RWPE2 (cell line): ENCODE measurements around the gene TRPC3.

ENCODE experiments used
- ATAC-seq: fragments of 200-7000 bp; cut with Tn5 transposase; 3 replicates; pipeline ENCODE4 v1.9.1; 2021; ENCODE audit warnings: low read depth
- DNase-seq: peaks from one replicate; pipeline ENCODE4 v3.0.0-alpha.2; 2020; ENCODE audit warnings: low spot score
- H3K27ac ChIP-seq: fragments of 450-650 bp; 2 replicates; pipeline ENCODE4 v1.5.1; 2017; ENCODE audit warnings: mild to moderate bottlenecking; ENCODE audit not compliant: poor library complexity, severe bottlenecking
- H3K27me3 ChIP-seq: fragments of 250-450 bp; sonication (Bioruptor Pico); 2 replicates; pipeline ENCODE4 v1.5.1; 2021; ENCODE audit warnings: mild to moderate bottlenecking, moderate library complexity; ENCODE audit not compliant: insufficient read depth, poor library complexity, severe bottlenecking
- H3K36me3 ChIP-seq: fragments of 250-450 bp; sonication (Bioruptor Pico); 2 replicates; pipeline ENCODE4 v1.5.1; 2020; ENCODE audit warnings: low read depth, mild to moderate bottlenecking, moderate library complexity
- H3K4me1 ChIP-seq: fragments of 250-450 bp; sonication (Bioruptor Pico); 2 replicates; pipeline ENCODE4 v1.5.1; 2021; ENCODE audit warnings: mild to moderate bottlenecking, moderate library complexity; ENCODE audit not compliant: insufficient read depth, poor library complexity, severe bottlenecking
- H3K4me3 ChIP-seq: fragments of 250-450 bp; sonication (Bioruptor Pico); 2 replicates; pipeline ENCODE4 v1.5.1; 2021; ENCODE audit warnings: mild to moderate bottlenecking, moderate library complexity; ENCODE audit not compliant: severe bottlenecking
- H3K9me3 ChIP-seq: fragments of 250-450 bp; sonication (Bioruptor Pico); 2 replicates; pipeline ENCODE4 v1.5.1; 2021; ENCODE audit warnings: mild to moderate bottlenecking, moderate library complexity; ENCODE audit not compliant: severe bottlenecking
- CTCF ChIP-seq: fragments of 450-650 bp; IDR thresholded peaks from one replicate; pipeline ENCODE4 v1.5.1; 2017; ENCODE audit warnings: mild to moderate bottlenecking, moderate library complexity; ENCODE audit not compliant: poor library complexity, severe bottlenecking

The TRPC3 gene

DNA sequence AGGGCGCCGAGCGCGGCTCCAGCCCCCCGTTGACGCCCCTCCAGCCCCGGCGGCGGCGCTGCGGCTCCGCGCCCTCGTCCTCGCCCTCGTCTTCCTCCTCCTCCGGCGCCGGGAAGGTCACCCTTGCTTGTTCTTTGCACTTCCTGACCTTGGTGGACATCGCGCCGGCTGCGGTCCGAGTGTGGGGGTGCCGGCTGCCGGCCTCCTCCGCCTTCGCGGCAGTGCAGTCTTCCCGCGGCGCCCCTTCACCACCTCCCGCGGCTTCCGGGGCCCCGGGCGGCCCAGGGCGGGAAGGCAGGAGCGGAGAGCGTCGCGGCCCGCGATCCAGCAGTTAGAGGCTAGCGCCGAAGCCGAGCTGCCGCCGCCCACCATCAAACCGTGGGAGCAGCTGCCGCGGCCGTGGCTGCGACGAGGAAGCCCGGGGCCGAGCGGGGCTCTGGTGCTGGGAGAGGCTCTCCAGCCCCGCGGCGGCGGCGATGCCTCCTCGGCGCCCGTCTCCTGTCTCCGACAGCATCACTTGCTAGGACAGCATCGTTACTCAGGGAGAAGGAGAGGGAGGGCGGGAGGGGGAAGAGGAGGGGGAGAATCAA is at the start of gene TRPC3:
TSS of gene TRPC3 (minus strand) at position 540 of the 590 bp plus-strand sequence. CDS start at position 160, 380 bp downstream.
- Histone ChIP-seq H3K4me1 (no peaks in the 10 kb centered on the region), H3K36me3 (no peaks in the 10 kb centered on the region), H3K9me3 (no peaks in the 10 kb centered on the region), H3K27ac (no peak within 1 kb of the TSS), H3K27me3 (peaks cover 56% of the 10 kb centered on the region), H3K4me3 (peak within 1 kb of the TSS; percentile 30)
- DNase-seq: peak; percentile 55
- peak; percentile 48 for ATAC-seq
- no peak for TF ChIP-seq CTCF

DNA sequence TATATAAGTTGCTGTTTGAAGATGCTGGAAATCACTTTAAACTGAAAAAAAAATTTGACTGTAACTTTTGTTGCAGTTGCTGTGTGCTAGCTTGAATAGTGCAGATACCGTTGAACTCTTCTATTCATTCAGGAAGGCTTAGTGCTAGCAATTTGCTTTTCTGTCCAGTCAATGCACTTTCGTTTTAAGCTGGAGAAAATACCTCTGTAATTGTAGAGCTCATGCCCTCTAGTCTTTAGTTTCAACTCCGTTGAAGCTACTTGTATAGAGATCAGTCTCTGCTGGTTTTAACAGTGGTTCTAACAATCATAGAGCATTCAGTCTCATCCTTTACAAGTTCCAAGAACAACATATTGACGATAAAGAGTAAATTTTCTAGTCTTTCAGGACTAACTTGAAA is 49.0 kb upstream of the TRPC3 start:
- no peak for TF ChIP-seq CTCF
- Histone ChIP-seq H3K36me3 (no peaks in the 10 kb centered on the region), H3K4me1 (no peaks in the 10 kb centered on the region), H3K27me3 (peaks cover 8% of the 10 kb centered on the region), H3K27ac (no peak overlapping the region), H3K4me3 (no peak overlapping the region), H3K9me3 (no peaks in the 10 kb centered on the region)
- ATAC-seq: no peak
- no peak for DNase-seq

GRCh38 chr4:121998024-121998423 is 46.2 kb upstream of the TRPC3 start:
- Histone ChIP-seq H3K4me1 (no peaks in the 10 kb centered on the region), H3K4me3 (no peak overlapping the region), H3K9me3 (no peaks in the 10 kb centered on the region), H3K27me3 (peaks cover 8% of the 10 kb centered on the region), H3K36me3 (no peaks in the 10 kb centered on the region), H3K27ac (no peak overlapping the region)
- DNase-seq: no peak
- TF ChIP-seq CTCF: peak; percentile 20
- 0 out of 3 replicates have a peak, but pooled peaks have one; percentile 33 for ATAC-seq

GRCh38 chr4:121995790-121996537 is 44.1 kb upstream of the TRPC3 start:
- Histone ChIP-seq H3K4me1 (no peaks in the 10 kb centered on the region), H3K36me3 (no peaks in the 10 kb centered on the region), H3K9me3 (no peaks in the 10 kb centered on the region), H3K4me3 (no peak overlapping the region), H3K27ac (no peak overlapping the region), H3K27me3 (peaks cover 8% of the 10 kb centered on the region)
- ATAC-seq (no peak), DNase-seq (no peak)
- no peak for TF ChIP-seq CTCF

GRCh38 chr4:121991968-121992367 is 40.1 kb upstream of the TRPC3 start:
- no peak for DNase-seq
- no peak for TF ChIP-seq CTCF
- no peak for ATAC-seq

More at GRCh38 chr4:121991968-121992367, 40.1 kb upstream of the TRPC3 start:
- Histone ChIP-seq H3K27me3 (no peaks in the 10 kb centered on the region), H3K4me1 (no peaks in the 10 kb centered on the region), H3K4me3 (no peak overlapping the region), H3K36me3 (no peaks in the 10 kb centered on the region), H3K9me3 (no peaks in the 10 kb centered on the region), H3K27ac (no peak overlapping the region)
